Measurements from ENCODE around the gene AR.
"Not testable (repeated sequence)": the region's sequence is repeated elsewhere in the genome, so short reads cannot be mapped to it uniquely, and the experiment has no call there.

AR gene

DNA sequence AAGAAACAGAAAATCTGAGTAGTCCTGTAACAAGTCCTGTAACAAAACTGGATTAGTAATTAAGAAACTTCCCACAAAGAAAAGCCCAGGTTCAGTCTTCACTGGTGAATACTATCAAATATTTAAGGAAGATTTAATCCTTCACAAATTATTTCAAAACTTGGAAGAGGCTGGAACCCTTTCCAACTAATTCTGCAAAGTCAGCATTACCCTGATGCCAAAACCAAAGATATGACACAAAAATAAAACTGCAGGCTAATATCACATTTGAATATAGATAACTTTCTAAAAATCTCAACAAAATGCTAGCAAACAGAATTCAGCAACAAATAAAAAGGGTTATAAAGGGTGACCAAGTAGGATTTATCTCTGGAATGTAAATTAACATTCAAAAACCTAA lies 80.5 kb downstream of the AR start:
- no peak for DNase-seq (ENCODE audit: low spot score)

DNA sequence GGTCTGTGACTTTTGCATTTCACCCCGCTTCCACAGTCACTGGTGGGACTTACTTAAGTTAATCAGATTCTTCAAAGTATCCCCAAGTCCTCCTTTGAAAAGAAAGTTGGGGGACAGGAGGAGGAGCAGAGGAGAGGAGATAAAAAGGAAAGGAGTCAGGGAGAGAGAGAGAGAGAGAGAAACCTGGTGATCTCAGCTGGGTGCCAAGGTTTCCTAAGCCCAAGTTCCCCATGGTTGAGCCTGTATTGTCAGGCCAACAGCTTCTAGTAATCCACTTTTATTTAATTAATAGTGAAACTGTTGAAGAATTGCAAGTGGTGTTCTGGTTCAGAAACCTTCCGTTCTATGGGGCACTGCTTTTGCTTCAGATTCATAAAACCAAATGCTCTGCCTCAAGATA lies 91.6 kb downstream of the AR start:
- DNase-seq (ENCODE audit: low spot score) = no peak

DNA sequence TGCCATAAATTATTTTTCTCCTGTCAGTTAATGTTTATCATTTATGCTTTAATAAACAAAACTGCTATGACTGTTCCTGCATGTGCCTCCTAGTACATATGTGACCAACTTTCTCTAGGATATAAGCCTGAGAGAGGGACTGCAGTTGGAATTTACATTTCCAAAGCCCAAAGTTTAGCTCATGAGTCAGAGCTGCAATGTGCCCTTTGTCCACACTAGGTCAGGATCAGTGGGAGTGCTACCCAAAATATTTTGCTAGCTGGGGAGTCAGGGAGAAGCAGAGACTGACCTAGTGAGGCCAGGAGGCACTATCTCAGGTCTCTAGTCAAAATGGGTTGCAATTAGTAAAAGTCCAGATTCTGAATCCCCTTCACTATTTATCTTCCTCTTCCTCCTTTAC lies 92.7 kb downstream of the AR start:
- no peak for DNase-seq (ENCODE audit: low spot score)

GRCh38 chrX:67637293-67637692 lies 93.5 kb downstream of the AR start:
- not testable (repeated sequence) for DNase-seq (ENCODE audit: low spot score)

GRCh38 chrX:67648361-67648760 lies 104.5 kb downstream of the AR start:
- DNase-seq (ENCODE audit: low spot score) = no peak

- DNase-seq (ENCODE audit: low spot score) = no peak
Measured at GRCh38 chrX:67651437-67652142, 107.8 kb downstream of the AR start.

DNA sequence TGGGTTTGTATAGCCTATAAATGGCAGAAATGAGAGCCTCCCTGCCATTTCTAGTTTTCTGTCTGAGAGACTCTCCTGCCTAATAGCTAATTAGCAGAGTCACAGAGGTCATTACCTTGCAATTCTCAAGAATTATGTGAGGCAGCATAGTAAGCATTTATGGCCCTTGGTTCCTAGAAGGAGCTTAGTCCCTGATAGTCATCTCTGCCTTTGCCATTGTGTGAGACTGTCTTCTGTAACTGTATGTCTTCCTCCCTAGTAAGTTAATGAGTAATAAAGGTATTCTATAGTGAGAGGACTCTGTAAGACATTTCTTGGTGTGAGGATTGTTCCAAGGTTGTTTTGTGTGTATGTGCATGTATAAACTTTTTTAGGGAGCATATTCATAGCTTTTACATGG lies 108.7 kb downstream of the AR start:
- DNase-seq (ENCODE audit: low spot score) = no peak

GRCh38 chrX:67654301-67654700 lies 110.5 kb downstream of the AR start:
- no peak for DNase-seq (ENCODE audit: low spot score)

DNA sequence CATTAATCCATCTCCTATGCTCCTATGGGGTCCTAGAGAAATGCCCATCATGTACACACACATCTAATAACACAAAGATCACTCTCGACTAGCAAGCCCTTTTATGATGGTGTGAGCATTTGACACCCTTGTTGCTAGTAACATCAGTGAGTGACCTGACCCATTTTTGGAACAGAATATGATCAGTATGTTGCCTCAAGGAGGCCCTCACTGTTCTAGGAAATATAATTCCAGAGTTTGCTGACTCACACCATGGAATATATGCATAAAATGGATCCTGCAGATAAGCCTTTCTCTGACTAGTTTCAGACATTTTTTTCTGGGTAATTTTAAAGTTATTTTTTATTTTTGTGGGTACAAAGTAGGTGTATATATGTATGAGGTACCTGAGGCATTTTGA lies 121.8 kb downstream of the AR start:
- DNase-seq (ENCODE audit: low spot score) = no peak

- DNase-seq (ENCODE audit: low spot score) = not testable (repeated sequence)
Measured at GRCh38 chrX:67670717-67671116, 126.9 kb downstream of the AR start.

DNA sequence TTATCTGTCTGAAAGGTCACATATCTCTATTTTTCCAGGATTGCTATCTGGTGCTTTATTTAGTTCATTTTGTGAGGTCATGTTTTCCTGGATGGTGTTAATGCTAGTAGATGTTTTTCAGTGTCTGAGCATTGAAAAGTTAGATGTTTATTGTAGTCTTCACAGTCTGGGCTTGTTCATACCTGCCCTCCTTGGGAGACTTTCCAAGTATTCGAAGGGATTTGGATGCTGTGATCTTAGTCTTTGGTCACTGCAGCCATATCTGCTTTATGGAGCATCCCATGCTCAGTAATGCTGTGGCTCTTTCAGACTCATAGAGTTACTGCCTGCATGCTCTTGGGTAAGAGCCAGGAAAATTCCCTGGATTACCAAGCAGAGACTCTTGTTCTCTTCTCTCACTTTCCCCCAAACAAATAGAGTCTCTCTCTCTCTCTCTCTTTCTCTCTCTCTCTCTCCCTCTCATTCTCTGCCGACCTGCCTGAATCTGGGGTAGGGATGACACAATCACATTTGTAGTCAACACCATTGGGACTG lies 130.0 kb downstream of the AR start:
- DNase-seq (ENCODE audit: low spot score) = no peak

- no peak for DNase-seq (ENCODE audit: low spot score)
Measured at GRCh38 chrX:67674741-67675140, 130.9 kb downstream of the AR start.

GRCh38 chrX:67684136-67684535 lies 140.3 kb downstream of the AR start:
- no peak for DNase-seq (ENCODE audit: low spot score)

- no peak for DNase-seq (ENCODE audit: low spot score)
Measured at GRCh38 chrX:67692246-67692645, 148.4 kb downstream of the AR start.

DNA sequence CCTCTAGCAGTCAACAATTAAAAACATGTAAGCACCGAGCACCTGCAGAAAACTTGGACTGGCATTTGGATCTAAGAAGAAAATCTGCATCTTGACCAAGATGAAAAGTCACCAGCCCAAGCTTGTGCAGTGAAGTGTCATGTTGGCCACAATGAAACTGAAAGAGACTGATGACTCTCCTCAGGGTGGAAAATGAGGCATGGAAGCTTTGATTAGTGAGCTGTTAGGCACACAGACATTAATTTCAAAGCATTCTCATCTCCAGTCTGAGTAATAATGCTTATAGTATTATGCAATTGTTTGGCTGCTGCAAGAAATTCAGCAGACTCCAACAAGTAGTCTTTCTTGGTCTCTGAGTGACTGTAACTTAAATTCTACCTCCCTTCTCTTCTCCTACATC lies 150.1 kb downstream of the AR start:
- no peak for DNase-seq (ENCODE audit: low spot score)

GRCh38 chrX:67697452-67697851 lies 153.6 kb downstream of the AR start:
- DNase-seq (ENCODE audit: low spot score) = no peak

DNA sequence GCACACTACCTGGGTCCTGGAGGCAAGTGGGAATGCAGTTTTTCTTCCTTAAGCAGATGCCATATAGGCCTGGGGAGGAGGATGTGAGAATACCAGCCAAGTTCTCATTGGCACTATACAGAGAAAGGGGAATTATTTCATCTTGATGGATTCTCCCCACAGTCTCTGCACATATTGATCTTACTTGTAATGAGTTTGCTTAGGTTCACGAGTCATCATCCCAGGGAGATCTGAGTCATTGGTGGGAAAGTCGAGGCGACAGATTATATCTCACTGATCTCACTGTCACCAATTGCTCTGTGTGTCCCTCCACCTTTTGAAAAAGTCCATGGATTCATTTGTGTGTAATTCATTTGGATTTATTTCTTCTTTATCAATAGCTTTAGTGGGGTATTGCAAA lies 156.8 kb downstream of the AR start:
- DNase-seq (ENCODE audit: low spot score) = no peak

GRCh38 chrX:67714004-67714403 lies 170.2 kb downstream of the AR start:
- no peak for DNase-seq (ENCODE audit: low spot score)

DNA sequence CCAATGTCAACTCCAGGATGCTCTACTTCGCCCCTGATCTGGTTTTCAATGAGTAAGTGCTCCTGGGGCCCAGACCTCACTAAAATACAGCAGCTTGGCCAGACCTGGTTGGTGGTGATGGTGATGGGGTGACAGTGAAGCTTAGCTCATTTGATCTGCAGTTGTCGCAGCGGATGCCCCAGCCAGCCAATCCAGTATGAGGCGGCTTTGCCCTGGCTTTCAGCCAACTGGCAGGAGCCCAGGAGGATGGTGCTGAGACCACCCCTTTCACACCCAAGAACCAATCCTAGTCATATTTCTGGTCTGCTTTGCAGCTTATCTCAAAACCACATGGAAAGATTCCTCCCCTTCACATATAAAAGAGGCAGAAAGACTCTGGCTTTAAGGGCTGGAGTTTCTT lies 173.8 kb downstream of the AR start:
- no peak for DNase-seq (ENCODE audit: low spot score)

DNA sequence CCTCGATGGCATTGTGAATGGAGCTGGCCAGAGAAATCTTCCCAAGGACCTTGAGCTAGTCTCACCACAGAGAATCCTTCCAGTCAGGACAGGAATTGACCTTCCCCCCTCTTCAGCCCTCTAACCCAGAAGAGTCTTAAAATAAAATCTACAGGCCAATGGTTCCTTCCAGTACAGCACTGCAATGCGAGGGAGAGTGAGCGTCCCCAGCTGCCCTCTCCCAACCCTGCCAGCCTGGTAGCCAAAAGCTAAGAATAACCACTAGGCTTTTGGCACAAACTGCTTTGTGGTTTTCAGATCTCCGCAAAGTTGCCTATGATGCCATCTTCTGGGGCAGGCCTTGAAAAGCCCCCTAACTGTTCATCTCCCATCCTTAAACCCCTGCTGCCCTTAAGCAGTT lies 175.1 kb downstream of the AR start:
- DNase-seq (ENCODE audit: low spot score) = no peak

DNA sequence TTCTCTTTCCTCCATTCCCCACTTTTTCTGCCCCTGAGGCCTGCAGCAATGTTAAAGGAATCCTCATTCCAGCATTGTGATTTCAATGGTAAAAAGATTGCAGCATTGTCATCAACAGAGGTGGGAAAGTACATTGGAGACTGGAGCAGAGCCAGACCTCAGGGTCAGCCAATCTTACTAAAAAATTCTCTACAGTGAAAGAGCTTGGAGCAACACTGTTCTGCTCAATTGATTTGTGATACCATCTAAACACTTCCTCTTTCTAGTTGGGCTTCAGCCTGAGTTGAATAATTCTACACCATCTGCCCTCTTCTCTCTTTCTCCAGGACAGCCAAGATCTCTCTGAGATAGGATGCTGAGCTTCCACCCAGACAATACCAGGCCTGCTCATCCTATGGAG lies 176.5 kb downstream of the AR start:
- DNase-seq (ENCODE audit: low spot score) = no peak

DNA sequence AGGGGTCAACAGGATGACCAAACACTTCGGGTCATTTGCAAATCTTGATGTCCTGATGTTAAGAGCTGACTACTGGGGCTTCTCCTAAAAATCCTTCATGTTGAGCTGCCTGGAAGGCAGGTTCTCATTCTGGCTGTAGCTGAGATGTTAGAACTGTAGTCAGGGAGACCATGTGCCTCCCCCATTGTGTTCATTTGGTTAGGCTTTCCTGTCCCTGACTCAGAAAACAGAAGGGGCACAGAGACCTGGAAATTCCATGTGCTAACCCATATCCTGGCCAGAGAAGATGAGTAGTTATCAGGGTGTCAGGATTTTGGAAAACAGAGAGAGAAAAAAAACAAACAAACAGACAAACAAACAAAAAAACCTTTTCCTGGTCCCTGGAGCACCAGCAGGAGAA lies 177.5 kb downstream of the AR start:
- DNase-seq (ENCODE audit: low spot score) = no peak

DNA sequence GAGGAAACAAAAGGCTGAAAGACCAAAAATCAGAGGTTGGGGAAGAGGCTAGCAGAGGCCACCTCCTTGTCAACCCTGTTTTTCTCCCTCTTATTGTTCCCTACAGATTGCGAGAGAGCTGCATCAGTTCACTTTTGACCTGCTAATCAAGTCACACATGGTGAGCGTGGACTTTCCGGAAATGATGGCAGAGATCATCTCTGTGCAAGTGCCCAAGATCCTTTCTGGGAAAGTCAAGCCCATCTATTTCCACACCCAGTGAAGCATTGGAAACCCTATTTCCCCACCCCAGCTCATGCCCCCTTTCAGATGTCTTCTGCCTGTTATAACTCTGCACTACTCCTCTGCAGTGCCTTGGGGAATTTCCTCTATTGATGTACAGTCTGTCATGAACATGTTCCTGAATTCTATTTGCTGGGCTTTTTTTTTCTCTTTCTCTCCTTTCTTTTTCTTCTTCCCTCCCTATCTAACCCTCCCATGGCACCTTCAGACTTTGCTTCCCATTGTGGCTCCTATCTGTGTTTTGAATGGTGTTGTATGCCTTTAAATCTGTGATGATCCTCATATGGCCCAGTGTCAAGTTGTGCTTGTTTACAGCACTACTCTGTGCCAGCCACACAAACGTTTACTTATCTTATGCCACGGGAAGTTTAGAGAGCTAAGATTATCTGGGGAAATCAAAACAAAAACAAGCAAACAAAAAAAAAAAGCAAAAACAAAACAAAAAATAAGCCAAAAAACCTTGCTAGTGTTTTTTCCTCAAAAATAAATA lies 179.9 kb downstream of the AR start:
- DNase-seq (ENCODE audit: low spot score) = no peak

Data from SW480 (cell line).